ENCODE measurements around the gene SPINT1. TPM values are rescaled to one million over a fixed set of nuclear protein-coding genes. Genes with fewer than 3 reads are reported as not detected.

The SPINT1 gene
- total and polyA plus RNA-seq, 2 of the 13 experiments (the other 11 are each of a cell fraction or from before 2014, with no cell fraction given), result 0.49 to 2.5 TPM

DNA sequence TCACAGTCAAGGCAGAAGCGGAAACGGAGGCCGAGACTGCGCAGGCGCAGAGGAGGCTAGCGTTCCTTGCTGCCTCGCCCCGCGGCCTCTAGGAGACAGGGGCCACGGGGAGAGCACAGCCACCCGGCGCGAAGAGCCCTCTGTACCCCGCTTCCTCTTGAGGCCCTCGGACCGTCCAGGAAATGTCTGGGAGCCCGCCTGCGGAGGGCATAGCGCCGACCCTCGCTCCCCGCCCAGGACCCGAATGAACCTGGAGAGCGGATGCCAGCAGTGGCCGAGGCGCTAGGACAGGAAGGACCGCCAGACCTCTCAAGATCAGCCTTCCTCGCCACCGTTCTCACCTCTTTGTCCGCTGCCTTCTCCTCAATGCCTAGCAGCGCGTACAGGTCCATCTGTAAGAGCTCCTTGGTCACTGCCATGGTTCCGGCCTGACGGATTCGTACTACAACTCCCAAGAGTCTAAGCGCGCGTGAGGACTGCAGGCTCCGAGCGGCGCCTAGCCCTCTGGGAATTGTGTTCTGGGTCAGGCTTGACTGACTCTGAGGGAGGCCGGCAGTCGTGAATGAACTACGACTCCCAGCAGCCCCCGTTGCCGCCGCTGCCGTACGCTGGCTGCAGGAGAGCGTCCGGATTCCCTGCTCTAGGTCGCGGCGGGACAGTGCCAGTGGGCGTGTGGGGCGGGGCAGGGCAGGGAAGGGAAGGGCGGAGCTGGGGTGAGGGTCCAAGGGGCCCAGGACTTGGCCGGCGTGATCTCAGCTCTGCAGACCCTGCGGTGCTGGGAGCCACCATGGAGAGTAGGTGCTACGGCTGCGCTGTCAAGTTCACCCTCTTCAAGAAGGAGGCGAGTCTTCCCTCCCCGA lies 36.6 kb upstream of the SPINT1 start, which contains the start of the genes DNAJC17 and ZFYVE19 (continued):
- TF ChIP-seq, protein P1, sequence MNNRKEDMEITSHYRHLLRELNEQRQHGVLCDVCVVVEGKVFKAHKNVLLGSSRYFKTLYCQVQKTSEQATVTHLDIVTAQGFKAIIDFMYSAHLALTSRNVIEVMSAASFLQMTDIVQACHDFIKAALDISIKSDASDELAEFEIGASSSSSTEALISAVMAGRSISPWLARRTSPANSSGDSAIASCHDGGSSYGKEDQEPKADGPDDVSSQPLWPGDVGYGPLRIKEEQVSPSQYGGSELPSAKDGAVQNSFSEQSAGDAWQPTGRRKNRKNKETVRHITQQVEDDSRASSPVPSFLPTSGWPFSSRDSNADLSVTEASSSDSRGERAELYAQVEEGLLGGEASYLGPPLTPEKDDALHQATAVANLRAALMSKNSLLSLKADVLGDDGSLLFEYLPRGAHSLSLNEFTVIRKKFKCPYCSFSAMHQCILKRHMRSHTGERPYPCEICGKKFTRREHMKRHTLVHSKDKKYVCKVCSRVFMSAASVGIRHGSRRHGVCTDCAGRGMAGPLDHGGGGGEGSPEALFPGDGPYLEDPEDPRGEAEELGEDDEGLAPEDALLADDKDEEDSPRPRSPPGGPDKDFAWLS (CRISPR knock-in tag; IDR thresholded peaks at IDR 0.05; ENCODE audit: borderline replicate concordance), result peak; percentile 27; the same call in 1 of the 2 replicates
- TF ChIP-seq NONO (IDR thresholded peaks at IDR 0.05) (no peak), NONO (CRISPR knock-in tag; conservative IDR thresholded peaks at IDR 0.05) (peak; percentile 86), GATA4 (IDR thresholded peaks at IDR 0.05; ENCODE audit: borderline replicate concordance, low read depth) (peak; percentile 54; the same call in 1 of the 2 replicates), TEAD3 (CRISPR knock-in tag; optimal IDR thresholded peaks at IDR 0.05; ENCODE audit: borderline replicate concordance) (peak; percentile 29), PRPF4 (IDR thresholded peaks at IDR 0.05; ENCODE audit: low read depth, low read length, poor library complexity, severe bottlenecking) (no peak), SALL1 (CRISPR knock-in tag; IDR thresholded peaks at IDR 0.05) (peak; percentile 45), ZNF251 (CRISPR knock-in tag; IDR thresholded peaks at IDR 0.05) (peak; percentile 58; the same call in 1 of the 2 replicates), ATM (IDR thresholded peaks at IDR 0.05; ENCODE audit: borderline replicate concordance) (no peak), FOXM1 (CRISPR knock-in tag; IDR thresholded peaks at IDR 0.05) (0 out of 2 replicates have a peak, but pooled peaks have one; percentile 14), HDAC2 (CRISPR knock-in tag; IDR thresholded peaks at IDR 0.05) (peak; percentile 56), ZMAT3 (CRISPR knock-in tag; conservative IDR thresholded peaks at IDR 0.05) (peak; percentile 66), ZNF441 (CRISPR knock-in tag; IDR thresholded peaks at IDR 0.05; ENCODE audit: borderline replicate concordance) (peak; percentile 39; the same call in 1 of the 2 replicates), GZF1 (CRISPR knock-in tag; IDR thresholded peaks at IDR 0.05) (no peak), ZNF660 (CRISPR knock-in tag; IDR thresholded peaks at IDR 0.05; ENCODE audit: borderline replicate concordance, low read depth) (no peak)
- TF ChIP-seq, protein P2, sequence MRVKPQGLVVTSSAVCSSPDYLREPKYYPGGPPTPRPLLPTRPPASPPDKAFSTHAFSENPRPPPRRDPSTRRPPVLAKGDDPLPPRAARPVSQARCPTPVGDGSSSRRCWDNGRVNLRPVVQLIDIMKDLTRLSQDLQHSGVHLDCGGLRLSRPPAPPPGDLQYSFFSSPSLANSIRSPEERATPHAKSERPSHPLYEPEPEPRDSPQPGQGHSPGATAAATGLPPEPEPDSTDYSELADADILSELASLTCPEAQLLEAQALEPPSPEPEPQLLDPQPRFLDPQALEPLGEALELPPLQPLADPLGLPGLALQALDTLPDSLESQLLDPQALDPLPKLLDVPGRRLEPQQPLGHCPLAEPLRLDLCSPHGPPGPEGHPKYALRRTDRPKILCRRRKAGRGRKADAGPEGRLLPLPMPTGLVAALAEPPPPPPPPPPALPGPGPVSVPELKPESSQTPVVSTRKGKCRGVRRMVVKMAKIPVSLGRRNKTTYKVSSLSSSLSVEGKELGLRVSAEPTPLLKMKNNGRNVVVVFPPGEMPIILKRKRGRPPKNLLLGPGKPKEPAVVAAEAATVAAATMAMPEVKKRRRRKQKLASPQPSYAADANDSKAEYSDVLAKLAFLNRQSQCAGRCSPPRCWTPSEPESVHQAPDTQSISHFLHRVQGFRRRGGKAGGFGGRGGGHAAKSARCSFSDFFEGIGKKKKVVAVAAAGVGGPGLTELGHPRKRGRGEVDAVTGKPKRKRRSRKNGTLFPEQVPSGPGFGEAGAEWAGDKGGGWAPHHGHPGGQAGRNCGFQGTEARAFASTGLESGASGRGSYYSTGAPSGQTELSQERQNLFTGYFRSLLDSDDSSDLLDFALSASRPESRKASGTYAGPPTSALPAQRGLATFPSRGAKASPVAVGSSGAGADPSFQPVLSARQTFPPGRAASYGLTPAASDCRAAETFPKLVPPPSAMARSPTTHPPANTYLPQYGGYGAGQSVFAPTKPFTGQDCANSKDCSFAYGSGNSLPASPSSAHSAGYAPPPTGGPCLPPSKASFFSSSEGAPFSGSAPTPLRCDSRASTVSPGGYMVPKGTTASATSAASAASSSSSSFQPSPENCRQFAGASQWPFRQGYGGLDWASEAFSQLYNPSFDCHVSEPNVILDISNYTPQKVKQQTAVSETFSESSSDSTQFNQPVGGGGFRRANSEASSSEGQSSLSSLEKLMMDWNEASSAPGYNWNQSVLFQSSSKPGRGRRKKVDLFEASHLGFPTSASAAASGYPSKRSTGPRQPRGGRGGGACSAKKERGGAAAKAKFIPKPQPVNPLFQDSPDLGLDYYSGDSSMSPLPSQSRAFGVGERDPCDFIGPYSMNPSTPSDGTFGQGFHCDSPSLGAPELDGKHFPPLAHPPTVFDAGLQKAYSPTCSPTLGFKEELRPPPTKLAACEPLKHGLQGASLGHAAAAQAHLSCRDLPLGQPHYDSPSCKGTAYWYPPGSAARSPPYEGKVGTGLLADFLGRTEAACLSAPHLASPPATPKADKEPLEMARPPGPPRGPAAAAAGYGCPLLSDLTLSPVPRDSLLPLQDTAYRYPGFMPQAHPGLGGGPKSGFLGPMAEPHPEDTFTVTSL (CRISPR knock-in tag; IDR thresholded peaks at IDR 0.05; ENCODE audit: borderline replicate concordance), result no peak
- TF ChIP-seq, protein P3, sequence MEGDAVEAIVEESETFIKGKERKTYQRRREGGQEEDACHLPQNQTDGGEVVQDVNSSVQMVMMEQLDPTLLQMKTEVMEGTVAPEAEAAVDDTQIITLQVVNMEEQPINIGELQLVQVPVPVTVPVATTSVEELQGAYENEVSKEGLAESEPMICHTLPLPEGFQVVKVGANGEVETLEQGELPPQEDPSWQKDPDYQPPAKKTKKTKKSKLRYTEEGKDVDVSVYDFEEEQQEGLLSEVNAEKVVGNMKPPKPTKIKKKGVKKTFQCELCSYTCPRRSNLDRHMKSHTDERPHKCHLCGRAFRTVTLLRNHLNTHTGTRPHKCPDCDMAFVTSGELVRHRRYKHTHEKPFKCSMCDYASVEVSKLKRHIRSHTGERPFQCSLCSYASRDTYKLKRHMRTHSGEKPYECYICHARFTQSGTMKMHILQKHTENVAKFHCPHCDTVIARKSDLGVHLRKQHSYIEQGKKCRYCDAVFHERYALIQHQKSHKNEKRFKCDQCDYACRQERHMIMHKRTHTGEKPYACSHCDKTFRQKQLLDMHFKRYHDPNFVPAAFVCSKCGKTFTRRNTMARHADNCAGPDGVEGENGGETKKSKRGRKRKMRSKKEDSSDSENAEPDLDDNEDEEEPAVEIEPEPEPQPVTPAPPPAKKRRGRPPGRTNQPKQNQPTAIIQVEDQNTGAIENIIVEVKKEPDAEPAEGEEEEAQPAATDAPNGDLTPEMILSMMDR (CRISPR knock-in tag; IDR thresholded peaks at IDR 0.05), result 0 out of 2 replicates have a peak, but pooled peaks have one; percentile 13
- TF ChIP-seq, protein P4, sequence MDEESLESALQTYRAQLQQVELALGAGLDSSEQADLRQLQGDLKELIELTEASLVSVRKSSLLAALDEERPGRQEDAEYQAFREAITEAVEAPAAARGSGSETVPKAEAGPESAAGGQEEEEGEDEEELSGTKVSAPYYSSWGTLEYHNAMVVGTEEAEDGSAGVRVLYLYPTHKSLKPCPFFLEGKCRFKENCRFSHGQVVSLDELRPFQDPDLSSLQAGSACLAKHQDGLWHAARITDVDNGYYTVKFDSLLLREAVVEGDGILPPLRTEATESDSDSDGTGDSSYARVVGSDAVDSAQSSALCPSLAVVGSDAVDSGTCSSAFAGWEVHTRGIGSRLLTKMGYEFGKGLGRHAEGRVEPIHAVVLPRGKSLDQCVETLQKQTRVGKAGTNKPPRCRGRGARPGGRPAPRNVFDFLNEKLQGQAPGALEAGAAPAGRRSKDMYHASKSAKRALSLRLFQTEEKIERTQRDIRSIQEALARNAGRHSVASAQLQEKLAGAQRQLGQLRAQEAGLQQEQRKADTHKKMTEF (CRISPR knock-in tag; IDR thresholded peaks at IDR 0.05), result peak; percentile 54; the same call in 1 of the 2 replicates
